Measurements from ENCODE around the gene ZC3H12A. TPM values are rescaled to one million over a fixed set of nuclear protein-coding genes. Genes with fewer than 3 reads are reported as not detected.

The ZC3H12A gene
- total RNA-seq: 10 to 100 TPM; 29.7 to 37.0 (median 33.4) TPM

DNA sequence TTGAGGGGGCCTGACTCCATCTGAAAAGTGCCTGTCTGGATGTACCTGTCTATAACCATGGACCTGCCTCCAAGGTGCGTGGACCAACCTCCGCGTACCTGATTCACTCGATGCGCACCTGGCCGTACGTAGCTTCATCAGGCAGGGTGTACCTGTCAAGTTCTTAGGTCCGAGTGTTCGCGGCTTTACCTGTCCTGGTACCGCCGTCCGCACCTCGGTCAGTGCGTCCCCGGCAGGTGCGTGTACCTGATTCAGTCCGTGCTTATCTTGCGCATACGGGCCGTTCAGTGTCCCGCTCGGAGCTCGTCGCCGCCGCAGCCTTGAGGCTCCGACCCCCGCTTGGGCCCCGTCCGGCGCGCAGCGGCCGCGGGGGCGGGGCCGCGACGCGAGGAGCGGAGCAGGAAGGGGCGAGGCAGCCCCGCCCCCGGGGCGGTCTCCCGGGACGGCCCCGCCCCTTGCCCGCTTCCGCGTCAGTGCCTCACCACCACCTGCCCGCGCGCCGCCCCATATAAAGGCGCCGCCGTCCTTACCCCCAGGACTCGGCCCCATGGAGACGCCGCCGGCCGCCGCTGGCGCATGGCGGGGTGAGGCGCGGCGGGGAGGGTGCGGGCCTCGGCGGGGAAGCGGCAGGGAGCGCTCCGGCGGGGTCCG, at the start of gene ZC3H12A:
ZC3H12A (plus strand) TSS at position 535 of the 651 bp plus-strand sequence. CDS start 917 bp downstream, outside the sequence.
- peak; percentile 99 for TF ChIP-seq POLR2A (IDR thresholded peaks at IDR 0.05)
- TF ChIP-seq, protein P1, sequence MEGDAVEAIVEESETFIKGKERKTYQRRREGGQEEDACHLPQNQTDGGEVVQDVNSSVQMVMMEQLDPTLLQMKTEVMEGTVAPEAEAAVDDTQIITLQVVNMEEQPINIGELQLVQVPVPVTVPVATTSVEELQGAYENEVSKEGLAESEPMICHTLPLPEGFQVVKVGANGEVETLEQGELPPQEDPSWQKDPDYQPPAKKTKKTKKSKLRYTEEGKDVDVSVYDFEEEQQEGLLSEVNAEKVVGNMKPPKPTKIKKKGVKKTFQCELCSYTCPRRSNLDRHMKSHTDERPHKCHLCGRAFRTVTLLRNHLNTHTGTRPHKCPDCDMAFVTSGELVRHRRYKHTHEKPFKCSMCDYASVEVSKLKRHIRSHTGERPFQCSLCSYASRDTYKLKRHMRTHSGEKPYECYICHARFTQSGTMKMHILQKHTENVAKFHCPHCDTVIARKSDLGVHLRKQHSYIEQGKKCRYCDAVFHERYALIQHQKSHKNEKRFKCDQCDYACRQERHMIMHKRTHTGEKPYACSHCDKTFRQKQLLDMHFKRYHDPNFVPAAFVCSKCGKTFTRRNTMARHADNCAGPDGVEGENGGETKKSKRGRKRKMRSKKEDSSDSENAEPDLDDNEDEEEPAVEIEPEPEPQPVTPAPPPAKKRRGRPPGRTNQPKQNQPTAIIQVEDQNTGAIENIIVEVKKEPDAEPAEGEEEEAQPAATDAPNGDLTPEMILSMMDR (IDR thresholded peaks at IDR 0.05): peak in 1 of 6 experiments; percentile 21
- Histone ChIP-seq H3K27me3 (no peaks in the 10 kb centered on the region), H3K4me3 (peak within 1 kb of the TSS; percentile 73 to 89 (median 86)), H3K36me3 (peaks cover 0 to 14% (median 0%) of the 10 kb centered on the region in 3 donors), H3K27ac (peak within 1 kb of the TSS; percentile 93 to 98 (median 96)), H3K9me3 (no peaks in the 10 kb centered on the region), H3K4me1 (peaks cover 6 to 72% (median 14%) of the 10 kb centered on the region in 4 donors)
- DNase-seq: peak; percentile 96 to 97 (median 97)

DNA sequence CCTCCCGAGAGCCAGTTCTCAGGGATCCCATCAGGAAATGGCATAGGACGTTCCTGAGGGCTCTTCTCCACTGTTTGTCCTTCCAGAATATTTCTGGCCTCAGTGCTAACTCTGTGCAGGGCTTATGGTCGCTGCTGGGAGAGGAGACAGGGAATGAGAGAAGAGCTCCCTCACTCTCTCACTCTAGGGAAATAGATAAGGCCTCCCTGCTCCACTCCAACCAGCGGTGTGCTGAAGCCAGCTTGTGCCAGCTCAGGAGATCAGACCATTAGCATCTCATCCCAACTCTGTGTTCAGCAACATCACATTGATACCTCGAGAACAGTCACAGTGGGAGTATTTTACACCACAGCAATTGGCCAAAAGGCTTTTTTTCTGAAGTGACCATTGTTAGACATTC, 49.2 kb upstream of the ZC3H12A start:
- Histone ChIP-seq H3K36me3 (no peaks in the 10 kb centered on the region), H3K4me1 (no peaks in the 10 kb centered on the region), H3K27ac (no peak overlapping the region), H3K4me3 (no peak overlapping the region), H3K9me3 (no peaks in the 10 kb centered on the region), H3K27me3 (no peaks in the 10 kb centered on the region)
- DNase-seq: no peak
- TF ChIP-seq POLR2A (IDR thresholded peaks at IDR 0.05): no peak
- TF ChIP-seq, protein P1 (IDR thresholded peaks at IDR 0.05): no peak

DNA sequence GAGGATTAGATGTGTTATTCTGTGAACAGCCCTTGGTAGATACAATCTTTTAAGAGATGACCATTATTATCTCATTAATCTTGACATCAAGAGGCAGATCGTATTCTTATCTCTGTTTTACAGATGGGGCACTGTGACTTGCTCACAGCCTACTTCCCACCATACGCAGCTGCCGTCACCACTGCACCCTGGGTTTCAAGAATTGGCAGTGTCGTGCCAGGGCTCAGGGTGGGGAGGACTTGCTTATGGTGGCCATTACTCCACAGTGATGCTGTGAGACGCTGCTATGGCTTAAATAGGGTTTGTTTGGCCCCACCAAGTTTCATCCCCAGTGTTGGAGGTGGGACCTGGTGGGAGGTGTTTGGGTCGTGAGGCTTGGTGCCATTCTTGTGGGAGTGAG, 45.4 kb upstream of the ZC3H12A start:
- Histone ChIP-seq H3K4me3 (no peak overlapping the region), H3K9me3 (no peaks in the 10 kb centered on the region), H3K27ac (no peak overlapping the region), H3K36me3 (no peaks in the 10 kb centered on the region), H3K27me3 (no peaks in the 10 kb centered on the region), H3K4me1 (no peaks in the 10 kb centered on the region)
- DNase-seq: no peak
- TF ChIP-seq, protein P1 (IDR thresholded peaks at IDR 0.05): no peak
- TF ChIP-seq POLR2A (IDR thresholded peaks at IDR 0.05): no peak

DNA sequence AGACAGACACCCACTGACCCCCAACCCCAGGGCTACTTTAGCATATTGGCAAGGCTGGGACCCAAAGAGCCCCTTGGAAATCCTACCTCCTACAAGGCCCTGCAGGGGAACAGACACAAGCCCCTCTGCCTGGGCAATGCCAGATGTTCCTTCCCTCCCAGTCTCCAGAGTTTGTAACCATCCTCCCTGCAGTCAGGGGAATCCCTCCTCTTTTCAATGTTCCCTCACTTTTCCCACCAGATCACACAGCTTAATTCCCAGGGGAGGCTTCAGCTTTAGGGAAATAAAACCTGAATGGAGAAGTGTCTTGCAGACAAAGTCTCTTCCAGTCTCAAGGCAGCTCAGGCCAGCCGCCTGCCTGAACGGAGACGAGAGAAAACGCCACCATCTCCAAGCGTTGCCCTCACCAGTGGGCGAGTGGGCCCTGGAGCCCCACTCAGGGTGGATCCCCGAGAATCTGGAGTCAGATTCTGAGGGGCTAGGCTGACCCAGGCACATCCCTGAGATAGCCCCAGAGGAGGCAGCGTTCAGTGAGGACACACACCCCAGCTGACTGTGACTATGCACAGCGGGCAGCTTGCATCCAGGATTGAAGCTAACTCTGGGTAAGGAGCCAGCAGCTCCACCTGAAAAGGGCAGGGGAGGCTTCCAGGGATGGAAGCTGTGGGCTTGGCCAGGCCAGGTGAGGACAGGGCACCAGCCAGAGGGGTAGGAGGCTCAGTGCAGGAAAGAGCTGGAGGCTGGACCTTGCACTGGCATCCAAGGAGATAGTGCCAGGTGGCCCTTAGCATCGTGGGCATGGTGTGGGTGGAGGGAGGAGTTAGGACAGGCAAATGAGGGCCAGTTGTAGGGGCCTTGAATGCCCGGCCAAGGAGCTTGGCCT, 44.0 kb upstream of the ZC3H12A start:
- Histone ChIP-seq H3K9me3 (no peaks in the 10 kb centered on the region), H3K4me1 (no peaks in the 10 kb centered on the region), H3K4me3 (no peak overlapping the region), H3K27ac (no peak overlapping the region), H3K27me3 (no peaks in the 10 kb centered on the region), H3K36me3 (no peaks in the 10 kb centered on the region)
- TF ChIP-seq POLR2A (IDR thresholded peaks at IDR 0.05): no peak
- TF ChIP-seq, protein P1 (IDR thresholded peaks at IDR 0.05): no peak
- no peak for DNase-seq

DNA sequence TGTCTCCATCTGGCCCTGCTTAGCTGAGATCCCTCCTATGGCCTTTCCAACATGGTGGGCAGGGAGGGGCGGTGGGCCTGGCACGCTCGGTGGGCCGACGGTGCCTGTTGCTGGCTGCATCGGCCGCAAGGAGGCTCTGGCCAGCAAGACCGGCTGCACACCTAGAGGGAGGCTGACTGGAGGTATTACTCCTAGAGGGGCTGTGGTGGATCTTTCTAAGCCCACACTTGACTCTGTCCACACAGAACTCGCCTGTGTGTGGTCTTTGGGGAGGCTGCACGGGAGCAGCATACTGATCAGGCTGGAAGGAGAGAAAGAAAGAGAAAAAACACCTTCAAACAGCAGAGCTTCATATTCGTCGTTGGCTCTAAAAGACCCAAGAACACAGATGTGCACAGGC, 41.7 kb upstream of the ZC3H12A start:
- no peak for DNase-seq
- no peak for TF ChIP-seq POLR2A (IDR thresholded peaks at IDR 0.05)
- TF ChIP-seq, protein P1 (IDR thresholded peaks at IDR 0.05): no peak
- Histone ChIP-seq H3K36me3 (no peaks in the 10 kb centered on the region), H3K4me1 (no peaks in the 10 kb centered on the region), H3K27ac (no peak overlapping the region), H3K4me3 (no peak overlapping the region), H3K9me3 (no peaks in the 10 kb centered on the region), H3K27me3 (no peaks in the 10 kb centered on the region)

Measured in Peyer's patch (tissue), 4 donors.